GM18511 (cell line): ENCODE data around the gene REXO1.
A peak's percentile ranks its signal among the peaks of the same experiment; 100 is the strongest.
"Not testable (repeated sequence)": the region's sequence is repeated elsewhere in the genome, so short reads cannot be mapped to it uniquely, and the experiment has no call there.

ENCODE experiments used
- ATAC-seq: cut with Tn5 transposase; IDR thresholded peaks from one replicate; pipeline ENCODE4 v1.9.1; 2021; ENCODE audit warnings: mild to moderate bottlenecking, moderate library complexity; ENCODE audit not compliant: unreplicated experiment

REXO1 gene

GRCh38 chr19:1848399-1849131 is at the start of gene REXO1:
Gene REXO1 (minus strand): TSS chr19:1848483. CDS start chr19:1848358, 125 bp downstream.
- ATAC-seq, result peak; percentile 79

- no peak for ATAC-seq
Observed at GRCh38 chr19:1896508-1896907, 48.2 kb upstream of the REXO1 start.

- no peak for ATAC-seq
Observed at GRCh38 chr19:1893791-1894190, 45.5 kb upstream of the REXO1 start.

- no peak for ATAC-seq
Observed at GRCh38 chr19:1889907-1890306, 41.6 kb upstream of the REXO1 start.

GRCh38 chr19:1888385-1888784 is 40.1 kb upstream of the REXO1 start:
- no peak for ATAC-seq

- ATAC-seq, result not testable (repeated sequence)
Observed at GRCh38 chr19:1886360-1886759, 38.1 kb upstream of the REXO1 start.

- ATAC-seq, result not testable (repeated sequence)
Observed at GRCh38 chr19:1885398-1886119, 37.3 kb upstream of the REXO1 start, which contains the start of gene ABHD17A. Gene ABHD17A (minus strand): TSS chr19:1885496. CDS start chr19:1881566, 3,930 bp downstream.

- no peak for ATAC-seq
Observed at GRCh38 chr19:1884719-1885334, 36.5 kb upstream of the REXO1 start.

- ATAC-seq, result no peak
Observed at GRCh38 chr19:1884291-1884718, 36.0 kb upstream of the REXO1 start.

- no peak for ATAC-seq
Observed at GRCh38 chr19:1883784-1884183, 35.5 kb upstream of the REXO1 start.

- ATAC-seq, result no peak
Observed at GRCh38 chr19:1882786-1883692, 34.8 kb upstream of the REXO1 start.

GRCh38 chr19:1882089-1882785 is 34.0 kb upstream of the REXO1 start:
- no peak for ATAC-seq

- ATAC-seq, result not testable (repeated sequence)
Observed at GRCh38 chr19:1881393-1882088, 33.3 kb upstream of the REXO1 start.

GRCh38 chr19:1880611-1881392 is 32.5 kb upstream of the REXO1 start:
- ATAC-seq, result no peak

GRCh38 chr19:1879982-1880381 is 31.7 kb upstream of the REXO1 start:
- not testable (repeated sequence) for ATAC-seq

GRCh38 chr19:1878583-1878982 is 30.3 kb upstream of the REXO1 start:
- not testable (repeated sequence) for ATAC-seq

- ATAC-seq, result not testable (repeated sequence)
Observed at GRCh38 chr19:1877280-1877660, 29.0 kb upstream of the REXO1 start.

GRCh38 chr19:1876496-1877279 is 28.4 kb upstream of the REXO1 start:
- ATAC-seq, result peak; percentile 9
